Stimulated activated CD4-positive, alpha-beta T cell treated with anti-CD3 and anti-CD28 coated beads, Interleukin-4, amount 100 ng/mL, for 48 hours (primary cell): ENCODE results near the gene ARHGAP26.
"Not testable (repeated sequence)": the region's sequence is repeated elsewhere in the genome, so short reads cannot be mapped to it uniquely, and the experiment has no call there.

Experiments used
- DNase-seq, 2 donors: peaks; one replicate each; pipeline ENCODE4 v3.0.0-alpha.2; 2020; ENCODE audit warnings: low read depth in 2 of 2

ARHGAP26 gene

DNA sequence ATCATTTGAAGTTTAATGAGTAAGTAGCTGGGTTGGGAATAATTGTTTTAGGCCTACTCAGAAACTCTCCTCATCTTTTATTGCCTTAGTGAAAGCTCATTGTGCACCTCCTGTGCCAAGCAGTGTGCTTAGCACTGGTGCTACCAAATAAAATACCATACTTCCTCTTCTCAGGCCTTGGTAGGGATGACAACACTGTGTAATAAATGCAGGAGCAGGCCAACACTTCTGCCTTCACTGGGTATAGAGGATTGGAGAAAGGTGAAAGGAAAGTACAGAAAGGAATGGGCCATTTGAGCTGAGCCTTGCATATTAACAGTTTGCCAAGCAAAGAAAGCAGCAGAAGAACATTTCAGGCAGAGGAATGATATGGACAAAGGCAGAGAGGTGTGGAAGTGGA lies 347.6 kb downstream of the ARHGAP26 start:
- no peak for DNase-seq

DNA sequence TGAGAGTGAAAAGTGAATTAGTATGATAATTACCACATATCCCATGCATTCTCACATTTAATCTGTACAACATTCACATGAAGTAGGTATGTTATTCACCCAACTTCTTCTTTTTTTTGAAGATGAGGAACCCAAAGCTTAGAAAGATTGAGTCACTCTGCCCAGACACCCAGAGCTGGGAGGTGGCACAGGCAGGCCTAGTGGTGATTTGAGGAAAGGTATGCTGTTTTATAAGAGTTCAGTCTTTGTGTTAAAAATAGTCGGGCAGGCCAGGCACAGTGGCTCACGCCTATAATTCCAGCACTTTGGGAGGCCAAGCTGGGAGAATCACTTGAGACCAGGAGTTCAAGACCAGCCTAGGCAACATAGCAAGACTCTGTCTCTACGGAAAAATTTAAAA lies 348.0 kb downstream of the ARHGAP26 start:
- no peak for DNase-seq

DNA sequence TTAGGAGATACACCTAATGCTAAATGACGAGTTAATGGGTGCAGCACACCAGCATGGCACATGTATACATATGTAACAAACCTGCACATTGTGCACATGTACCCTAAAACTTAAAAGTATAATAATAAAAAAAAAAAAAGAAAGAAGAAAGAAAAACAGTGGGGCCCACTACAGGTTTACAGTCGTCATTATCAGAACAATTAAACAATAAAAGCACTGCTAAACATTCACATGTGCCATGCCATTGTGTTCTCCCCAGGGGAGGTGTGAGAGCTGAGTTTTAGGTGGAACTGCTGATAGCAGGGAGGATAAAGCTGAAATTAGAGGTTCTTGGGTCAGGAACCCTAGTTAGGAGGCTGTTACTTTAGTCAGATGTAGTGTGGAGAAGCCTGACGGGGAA lies 348.6 kb downstream of the ARHGAP26 start:
- not testable (repeated sequence) for DNase-seq

DNA sequence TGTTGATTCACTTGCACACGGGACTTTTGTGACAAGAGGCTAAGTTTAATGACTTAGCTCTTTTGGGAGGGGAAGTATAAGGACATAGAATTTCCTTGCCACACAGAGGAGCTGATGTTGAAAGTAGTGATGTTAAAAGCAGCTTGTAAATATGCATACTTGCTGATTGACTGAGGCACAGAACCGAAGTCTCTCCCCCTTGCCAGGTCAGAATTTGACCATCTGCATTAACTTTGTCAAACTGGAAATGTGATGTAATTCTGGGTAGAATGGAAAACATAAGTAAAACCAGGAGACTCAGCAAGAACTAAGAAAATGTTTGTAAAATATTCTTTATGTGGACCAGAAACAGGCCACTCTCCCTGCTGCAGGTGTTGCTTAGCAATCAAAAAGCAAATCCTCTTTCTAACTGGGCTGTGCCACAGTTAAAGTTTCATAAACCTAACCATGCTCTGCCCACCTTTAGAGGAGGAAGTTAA lies 349.2 kb downstream of the ARHGAP26 start:
- no peak for DNase-seq

DNA sequence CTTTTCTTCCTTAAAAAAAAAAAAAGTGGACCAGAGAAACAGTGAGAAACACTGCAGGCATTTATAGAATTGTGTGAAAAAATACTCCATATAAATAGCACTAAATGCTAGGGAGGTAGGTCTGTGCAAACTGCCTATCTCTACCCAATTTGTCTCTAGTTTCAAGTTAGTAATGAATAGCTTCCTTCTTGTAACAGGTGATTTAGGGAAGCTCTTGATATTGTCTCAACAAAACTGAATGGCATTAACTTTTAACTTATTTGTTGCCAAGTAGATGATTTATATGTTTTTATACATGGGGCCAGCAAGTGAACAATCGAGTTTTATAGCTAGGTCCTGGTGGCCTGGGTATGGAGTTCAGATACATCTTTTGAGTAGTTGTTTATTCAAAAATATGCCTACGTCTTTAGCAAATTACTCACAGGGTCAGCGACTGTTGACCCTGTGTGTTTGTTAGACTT lies 349.7 kb downstream of the ARHGAP26 start:
- DNase-seq: no peak

DNA sequence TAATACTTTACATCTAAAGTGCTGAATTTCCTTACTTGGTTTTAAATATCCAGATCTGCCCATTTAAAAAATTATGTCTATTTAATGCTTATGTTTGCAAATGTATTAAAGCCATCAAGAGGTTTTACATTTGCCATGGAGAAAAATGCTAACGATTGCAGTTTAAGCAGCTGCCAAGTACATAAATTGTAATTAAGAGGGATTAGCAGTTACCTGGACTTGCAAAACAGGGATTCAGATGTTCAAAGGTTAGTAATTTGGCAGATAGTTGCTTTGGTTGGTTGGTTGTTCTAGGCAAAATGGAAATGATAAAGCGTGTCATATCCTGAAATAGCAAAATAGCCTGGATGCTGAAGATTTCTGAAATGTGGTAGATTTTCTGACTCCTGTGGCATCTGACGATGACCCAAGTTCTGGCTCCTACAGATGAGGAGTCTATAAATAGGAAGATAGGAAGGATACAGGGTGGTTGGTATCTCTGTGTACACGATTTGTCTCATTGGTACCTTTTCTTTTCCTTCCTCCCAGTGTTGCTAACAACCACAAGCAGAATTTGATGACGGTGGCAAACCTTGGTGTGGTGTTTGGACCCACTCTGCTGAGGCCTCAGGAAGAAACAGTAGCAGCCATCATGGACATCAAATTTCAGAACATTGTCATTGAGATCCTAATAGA lies 350.4 kb downstream of the ARHGAP26 start:
- no peak for DNase-seq

DNA sequence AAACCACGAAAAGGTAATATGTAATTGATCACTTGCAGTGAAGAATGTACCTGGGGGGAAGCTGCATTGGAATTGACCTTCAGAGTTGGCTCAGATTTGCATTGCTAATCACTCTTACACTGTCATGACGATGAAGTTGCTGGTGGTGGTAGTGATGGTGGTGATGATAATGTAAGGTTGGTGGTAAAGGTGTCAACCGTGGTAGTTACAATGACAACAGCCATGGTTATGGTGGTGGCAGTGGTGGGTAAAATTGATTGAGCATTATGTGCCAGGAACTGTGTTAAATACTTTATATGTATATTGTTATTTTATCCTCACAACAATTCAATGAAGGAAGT lies 350.9 kb downstream of the ARHGAP26 start:
- DNase-seq: no peak

DNA sequence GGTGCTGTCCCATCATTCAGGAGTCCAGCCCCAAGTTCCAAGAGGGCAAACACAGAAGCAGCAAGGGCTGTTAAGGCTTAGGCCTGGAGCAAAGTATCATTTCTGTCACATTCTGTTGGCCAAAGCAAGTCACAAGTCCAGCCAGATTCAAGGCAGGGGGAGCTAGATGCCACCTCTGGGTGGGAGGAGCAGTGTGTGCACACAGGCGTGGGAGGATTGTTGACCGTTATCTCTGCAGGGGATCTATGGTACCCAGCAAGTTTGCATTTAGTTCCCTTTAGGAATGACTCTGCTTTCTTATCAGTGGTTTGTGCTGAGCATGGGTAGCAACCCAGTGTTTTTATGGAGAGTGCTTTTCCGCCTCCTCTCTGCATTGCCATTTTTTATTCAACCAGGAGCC lies 354.4 kb downstream of the ARHGAP26 start:
- no peak for DNase-seq

DNA sequence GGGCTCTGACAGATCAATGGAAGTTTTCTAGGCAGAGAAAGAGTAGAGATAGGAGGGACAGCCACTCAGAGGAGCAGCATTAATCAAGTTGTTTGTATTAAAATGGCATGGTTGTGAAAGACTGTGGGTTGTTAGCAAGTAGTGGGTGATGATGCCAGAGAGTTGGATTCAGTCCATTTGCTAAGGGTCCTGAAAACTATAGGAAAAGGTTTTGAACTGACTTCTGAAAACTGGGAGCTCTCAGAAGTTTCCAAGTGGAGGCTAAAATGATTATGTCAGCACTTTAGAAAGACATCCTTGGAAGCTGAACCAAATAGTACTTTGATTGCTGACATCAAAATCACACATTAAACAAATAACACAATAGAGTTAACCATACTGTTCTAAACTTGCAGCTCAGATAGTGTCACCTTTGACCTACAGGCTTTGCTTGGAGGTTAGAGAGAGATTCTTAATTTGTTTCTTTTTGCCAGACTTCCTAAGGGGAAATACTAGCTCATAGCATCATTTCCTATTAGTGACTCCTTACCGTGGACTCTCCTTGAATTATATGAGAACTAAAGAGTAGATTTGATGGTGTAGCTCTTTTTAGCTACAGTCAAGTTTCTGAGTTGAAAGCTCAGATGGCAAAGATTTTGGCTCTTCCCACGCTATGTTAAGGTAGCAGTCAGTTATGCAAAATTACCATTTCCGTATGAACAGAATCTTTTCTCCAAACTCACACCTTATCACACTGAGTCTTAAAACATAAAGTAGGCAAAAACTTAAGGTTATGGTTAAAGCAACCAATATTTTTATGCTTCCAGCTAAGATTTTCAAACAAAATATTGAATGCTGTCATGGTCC lies 356.2 kb downstream of the ARHGAP26 start:
- no peak for DNase-seq

DNA sequence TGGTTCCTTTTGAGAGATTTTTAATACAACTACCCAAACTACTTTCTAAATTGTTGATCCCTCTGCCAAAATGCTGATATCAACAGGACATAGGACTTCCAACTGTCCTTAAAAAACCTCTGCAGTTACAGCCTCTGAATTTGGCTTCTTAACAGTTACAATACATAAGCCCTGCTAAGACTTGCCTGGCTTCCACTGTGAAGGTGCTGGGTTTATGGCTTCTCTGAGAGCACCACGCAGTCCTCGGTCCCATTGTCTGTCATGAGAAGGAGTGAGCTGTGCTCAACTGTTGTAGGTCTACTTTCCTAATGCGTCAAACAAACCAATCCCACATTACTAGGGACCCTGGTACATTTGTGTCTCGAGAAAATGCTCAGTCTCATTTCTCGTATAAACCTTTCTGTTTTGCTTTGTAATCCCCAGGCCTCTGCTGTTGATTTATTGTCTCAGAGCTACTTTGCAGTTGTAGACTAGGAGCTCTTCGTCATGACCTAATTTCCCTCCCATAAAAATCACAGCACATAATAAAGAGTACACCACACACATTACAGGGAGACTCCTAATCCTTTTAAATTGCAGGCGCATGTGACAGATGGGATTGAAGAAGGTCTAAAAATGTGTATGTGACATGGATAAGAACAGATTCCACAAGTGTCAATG lies 358.4 kb downstream of the ARHGAP26 start:
- no peak for DNase-seq

DNA sequence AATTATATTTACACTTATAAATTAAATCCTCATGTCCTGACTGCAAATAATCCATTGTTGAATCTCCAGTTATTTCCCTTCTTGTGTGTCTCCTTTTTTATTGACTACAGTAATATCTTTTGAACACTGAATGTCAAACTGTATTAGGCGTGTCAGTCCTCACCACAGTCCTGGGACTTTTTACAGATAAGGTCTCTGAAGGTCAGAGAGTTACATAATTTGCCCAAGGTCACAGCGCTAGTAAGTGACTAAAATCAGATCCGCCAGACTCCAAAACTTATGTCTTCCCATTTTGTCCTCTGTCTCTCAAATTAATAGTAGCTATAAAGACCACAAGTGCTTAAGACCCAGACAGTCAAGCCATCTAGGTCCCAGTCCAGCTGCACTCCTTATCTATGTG lies 359.0 kb downstream of the ARHGAP26 start:
- DNase-seq: no peak

DNA sequence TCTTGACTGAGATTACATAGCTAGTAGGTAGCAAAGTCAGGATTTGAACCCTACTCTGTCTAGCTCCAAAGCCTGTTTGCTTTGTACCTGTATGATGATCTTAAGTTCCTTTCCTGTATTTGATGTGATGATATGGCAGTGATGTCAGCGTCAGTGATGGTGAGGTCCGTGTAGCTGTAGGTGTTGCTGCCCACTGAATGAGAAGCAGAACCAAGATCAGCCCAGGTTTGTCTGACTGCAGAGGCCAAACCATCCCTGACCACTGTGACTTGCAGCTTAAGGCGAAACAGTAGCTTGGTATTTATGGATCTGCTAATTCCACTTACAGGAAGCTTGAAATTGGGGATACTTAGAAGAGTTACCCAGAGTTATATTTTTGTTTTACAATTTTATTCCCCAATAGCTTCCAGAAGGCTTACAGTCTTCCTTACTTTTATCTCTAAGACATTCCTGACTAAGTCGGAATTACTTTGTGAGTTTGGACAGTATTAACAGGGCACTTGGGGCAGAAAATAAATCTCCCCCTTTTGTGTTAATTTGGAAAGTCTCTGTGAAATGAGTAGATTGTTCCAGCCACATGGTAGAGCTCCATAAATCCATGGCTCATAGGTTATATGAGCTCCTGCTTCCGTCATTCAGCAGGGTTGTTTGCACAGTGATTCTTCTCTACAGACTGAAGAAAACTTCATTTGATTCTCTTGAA lies 359.9 kb downstream of the ARHGAP26 start:
- no peak for DNase-seq

DNA sequence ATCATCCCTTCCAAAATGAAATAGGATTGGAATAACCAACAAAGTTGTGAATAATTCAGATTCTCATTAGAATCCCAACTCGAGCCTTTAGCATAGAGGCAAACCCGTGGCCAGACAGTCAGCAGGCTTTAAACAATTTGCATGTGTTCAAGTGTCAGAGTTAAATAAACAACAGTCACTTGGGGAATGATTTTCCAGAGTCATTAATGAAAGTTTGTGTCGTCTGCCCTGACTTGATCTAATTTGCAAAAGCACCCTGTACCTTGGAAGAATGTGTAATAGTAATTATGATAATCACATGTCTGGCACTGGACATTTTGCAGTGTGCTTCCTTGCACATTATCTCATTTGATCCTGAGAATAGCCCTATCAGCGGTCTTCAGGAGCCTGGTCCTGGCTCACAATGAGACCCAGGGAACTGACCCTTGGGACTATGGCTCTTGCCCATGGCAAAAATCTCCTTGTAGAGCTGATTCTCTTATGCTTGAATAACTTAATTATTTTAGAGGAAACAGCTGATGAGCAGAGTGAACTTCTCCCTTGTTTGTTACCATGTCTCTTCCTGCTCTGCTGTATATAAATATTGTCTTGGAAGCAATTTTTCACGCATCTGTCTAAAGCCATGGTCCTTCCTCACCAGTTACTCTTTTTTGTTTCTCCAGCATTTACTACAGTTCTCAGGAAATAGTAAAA lies 360.6 kb downstream of the ARHGAP26 start:
- no peak for DNase-seq

DNA sequence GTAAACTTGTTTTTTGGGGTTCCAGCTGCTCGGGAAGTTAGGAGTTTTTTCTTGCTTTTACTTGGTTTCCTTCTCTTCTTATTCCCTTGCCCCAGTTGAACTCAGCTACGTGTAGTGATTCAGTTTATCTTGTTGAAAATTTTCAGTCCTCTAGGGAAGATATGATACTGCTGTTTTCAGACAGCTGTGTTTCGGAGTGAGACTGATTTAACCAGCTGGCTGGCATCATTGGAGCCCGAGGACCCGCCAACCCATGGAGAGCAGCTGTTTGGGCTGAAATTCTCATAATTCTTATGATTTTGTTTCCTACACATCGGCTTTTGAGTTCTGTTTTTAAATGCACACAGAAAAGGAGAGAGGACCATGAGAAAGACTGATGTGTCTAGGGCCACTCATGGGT lies 361.8 kb downstream of the ARHGAP26 start:
- no peak for DNase-seq

DNA sequence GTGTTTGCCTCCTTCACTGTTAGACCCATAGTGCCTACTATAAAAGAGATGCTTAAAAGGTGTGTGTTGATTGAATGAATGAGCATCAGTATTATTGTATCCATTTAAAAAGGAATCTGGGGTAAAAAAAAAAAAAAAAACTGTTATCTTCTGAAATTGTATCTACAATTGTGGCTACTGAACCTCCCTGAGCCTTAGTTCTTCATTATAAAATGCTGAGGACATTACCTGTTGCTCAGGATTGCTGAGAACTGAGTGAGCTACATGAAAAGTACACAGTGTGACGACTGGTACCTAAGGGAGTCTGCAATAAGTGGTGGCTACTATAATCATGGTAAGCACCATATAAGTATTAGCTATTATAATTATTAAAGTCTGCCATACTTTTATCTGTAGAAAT lies 362.6 kb downstream of the ARHGAP26 start:
- no peak for DNase-seq

DNA sequence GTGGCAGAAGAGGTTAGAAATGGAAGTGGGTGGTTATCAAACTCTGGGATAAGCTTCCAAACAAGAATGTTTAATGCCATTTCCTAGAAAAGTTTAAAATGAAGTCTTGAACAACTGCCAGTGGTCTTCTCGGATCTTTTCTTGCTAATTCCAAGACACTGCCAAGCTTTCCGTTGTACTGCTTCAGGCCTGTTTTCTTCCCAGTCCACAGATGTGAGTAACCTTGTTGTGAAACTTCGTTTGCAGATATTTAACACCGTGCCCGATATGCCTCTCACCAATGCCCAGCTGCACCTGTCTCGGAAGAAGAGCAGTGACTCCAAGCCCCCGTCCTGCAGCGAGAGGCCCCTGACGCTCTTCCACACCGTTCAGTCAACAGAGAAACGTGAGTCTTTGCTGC lies 363.5 kb downstream of the ARHGAP26 start:
- no peak for DNase-seq

DNA sequence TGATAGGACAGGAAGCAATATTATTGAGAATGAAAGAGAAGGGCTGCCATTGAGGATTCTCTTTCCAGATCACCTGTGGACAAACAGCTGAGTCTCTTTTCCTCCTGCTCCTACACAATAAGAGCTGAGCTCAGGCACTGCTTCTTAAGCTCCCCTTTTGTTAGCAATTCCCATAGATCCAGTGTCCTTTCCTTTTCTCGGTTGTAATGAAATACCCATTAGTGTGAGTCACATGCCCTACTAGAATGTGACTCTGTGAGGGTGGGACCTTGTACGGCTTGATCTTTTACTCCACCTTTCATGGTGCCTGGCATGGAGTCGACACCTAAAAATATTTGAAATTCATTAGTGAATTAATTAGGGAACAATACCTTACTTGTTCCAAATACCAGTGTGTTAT lies 364.1 kb downstream of the ARHGAP26 start:
- no peak for DNase-seq

DNA sequence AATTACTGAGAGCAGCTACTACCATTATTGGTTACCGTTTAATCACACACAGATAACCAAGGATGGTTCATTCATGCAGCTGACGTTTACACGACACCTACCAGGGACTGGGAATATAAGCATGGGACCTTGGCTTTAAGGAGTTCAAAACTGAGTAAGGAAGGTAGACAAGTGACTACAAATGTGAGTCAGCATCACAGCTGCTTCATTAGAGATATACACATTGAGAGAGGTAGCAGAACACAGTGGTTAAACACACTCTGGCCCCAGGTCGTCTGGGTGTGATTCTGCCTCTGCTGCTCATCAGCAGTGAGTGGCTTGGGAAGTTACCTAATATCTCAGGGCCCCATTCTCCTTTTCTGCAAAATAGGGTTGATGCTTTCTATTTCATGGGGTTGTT lies 364.7 kb downstream of the ARHGAP26 start:
- no peak for DNase-seq

DNA sequence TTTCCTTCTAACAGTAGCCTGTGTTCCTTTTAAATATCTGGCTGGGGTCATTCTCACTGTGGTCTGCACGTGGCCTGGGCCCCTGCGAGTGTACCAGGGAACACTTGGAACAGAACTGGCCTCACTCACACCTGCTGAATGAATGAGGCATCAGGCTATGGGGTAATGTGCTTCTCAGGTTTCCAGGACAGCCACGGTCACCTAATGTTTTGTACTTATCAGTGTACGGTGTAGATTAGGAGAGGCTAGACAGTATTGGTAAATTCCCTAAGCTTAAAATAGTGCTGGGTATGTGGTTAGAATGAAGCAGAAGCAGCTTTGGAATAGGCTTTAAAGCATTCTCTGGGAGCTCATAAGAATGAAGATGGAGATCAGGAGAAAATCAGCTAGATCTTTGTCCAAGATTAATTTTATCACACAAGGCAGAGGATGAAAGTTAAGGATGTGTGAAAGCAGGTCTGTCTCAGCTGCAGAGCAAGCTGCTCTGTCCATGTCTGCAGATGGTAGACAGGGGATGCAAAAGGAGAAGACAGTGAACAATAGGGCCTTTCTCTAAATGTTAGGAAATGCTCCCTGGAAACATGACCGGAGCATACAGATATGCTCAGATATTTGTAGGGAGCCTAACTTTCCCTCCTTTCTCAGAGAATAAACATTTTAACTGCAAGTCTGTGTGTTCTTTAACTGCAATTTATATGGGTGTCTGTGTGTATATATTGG lies 365.8 kb downstream of the ARHGAP26 start:
- no peak for DNase-seq

DNA sequence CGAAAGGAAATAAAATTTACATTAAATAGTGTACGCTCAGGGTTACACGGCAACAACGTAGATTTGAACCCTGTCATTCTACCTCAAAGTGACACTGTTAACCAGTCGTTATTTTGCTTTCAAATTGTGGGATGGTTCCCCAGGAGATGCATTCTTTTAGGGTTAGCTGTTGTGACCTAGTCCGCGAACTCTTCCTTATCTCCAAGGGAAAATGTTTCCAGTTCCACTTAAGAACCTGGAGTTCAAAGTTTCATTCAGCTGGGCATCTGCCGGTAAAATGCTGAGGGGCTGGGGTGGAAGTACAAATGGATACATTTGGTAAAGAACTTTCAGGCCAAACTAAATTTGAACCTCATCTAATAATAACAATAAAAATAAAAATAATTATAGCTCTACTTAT lies 368.7 kb downstream of the ARHGAP26 start:
- no peak for DNase-seq

DNA sequence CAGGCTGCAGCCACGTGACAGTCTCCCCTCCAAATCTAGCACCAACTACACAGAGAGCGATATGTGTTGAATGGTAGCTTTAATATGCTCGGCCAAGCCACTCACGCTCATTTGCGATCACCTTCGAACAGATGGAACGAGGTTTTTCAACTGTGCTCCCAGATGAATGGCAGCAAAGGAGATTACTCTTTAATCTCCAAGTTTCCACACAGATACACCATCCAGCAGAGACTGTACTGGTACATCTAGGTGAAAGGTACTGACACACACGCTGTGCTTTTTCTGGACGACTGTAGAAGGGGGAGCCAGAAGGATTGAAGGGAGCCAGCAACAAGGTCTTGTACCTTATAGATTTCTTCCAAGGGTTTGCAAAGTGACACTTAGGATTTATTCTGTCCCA lies 369.4 kb downstream of the ARHGAP26 start:
- DNase-seq: no peak
